ENCODE data around the gene FAIM2.
A peak's percentile ranks its signal among the peaks of the same experiment; 100 is the strongest.
"Not testable (repeated sequence)": the region's sequence is repeated elsewhere in the genome, so short reads cannot be mapped to it uniquely, and the experiment has no call there.

Gene FAIM2

DNA sequence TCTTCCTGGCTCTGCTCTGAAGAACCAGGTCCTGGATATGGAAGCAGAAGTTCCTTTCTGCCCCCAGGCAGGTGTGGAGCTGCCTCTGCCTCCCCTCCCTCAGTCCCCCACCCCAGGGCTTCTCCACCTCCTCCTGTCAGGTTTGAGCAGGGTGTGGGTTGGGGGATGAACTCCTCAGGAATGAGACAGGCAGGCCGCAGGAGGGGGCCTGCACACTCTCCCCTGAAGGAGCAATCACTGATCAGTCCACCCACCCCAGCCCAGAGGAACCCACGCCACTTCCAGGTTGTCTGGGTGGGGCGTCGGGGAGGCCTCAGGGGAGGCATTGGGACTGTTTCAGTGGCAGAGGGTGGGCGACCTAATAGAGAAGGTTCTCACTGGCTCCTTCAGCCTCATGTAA is 26.6 kb downstream of the FAIM2 start:
- no peak for DNase-seq

DNA sequence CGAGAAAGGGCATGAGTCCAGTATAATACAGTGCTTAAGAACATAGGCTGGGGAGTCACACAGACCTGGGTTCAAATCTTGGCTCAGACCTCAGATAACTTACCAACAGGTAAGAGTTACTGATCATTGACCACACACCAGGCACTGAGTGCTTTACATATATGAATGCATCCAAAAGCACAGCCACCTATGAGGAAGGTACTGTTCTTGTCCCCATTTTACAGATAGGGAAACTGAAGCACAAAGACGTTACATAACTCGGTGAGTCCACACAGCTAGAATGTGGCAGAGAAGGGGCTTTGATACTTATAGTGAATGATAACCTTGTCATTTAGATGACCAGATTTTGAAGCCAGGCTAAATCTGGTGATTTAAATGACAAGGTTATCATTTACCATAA is 27.6 kb downstream of the FAIM2 start:
- no peak for DNase-seq

DNA sequence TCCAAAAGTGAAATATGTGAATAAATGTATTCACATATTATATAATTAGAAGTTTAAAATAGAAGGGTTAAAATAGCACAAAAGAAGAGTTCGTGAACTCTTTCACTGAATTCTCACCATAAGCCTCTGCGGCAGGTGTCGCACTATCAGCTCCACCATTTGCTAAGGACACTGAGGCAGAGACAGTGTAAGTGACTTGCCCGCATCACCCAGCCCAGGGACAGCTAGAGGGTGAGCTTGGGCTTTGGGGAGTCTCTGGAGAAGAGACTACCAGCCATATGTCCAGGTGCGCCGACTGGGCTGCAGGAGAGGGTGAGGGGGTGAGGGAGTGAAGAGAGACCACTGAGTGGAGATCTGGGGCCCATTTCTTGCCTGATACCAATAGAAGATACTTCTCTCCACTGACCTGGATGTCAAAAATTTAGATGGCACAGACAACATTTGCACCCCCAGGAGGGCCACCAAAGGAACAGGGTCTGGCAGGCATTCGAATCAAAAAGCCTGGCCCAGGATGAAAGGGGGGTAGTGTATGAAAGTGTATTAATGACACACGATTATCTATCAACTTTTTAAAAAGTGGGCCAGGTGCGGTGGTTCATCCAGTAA is 28.5 kb downstream of the FAIM2 start:
- no peak for DNase-seq

DNA sequence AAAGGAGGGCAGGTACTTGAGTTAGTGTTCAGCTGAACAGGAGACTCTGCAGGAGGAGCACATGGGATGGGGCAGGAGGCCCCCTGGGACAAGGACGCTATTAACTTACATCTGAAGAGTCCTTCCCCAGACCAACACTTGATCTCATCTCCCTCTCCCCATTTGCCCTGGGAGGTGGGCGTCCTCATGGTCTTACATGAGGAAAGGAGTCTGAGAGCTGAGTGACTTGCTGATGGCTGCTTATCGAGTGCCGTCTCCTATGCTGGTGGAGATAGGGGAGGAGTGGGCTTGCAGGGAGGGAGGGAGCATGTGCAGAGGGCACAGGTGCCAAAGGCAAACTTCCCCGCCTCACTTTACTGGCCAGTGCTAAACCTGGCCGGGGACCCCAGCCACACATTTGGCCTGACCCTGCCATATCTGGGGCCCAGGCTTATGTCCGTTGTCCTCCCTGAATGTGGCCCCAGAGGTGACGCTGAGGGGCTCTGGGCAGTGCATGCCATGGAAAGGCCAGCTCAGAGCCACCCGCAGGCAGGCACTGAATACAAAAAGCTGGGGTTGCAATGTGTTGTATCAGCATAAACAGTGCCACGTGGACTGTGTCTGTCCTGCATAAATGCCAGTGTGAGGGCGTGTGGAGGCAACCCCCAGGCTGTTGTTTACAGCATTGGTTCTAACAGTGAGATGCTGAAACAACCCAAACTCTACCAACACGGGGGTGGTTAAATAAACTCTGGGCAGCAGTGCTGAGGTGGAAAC is 29.4 kb downstream of the FAIM2 start:
- DNase-seq: no peak

DNA sequence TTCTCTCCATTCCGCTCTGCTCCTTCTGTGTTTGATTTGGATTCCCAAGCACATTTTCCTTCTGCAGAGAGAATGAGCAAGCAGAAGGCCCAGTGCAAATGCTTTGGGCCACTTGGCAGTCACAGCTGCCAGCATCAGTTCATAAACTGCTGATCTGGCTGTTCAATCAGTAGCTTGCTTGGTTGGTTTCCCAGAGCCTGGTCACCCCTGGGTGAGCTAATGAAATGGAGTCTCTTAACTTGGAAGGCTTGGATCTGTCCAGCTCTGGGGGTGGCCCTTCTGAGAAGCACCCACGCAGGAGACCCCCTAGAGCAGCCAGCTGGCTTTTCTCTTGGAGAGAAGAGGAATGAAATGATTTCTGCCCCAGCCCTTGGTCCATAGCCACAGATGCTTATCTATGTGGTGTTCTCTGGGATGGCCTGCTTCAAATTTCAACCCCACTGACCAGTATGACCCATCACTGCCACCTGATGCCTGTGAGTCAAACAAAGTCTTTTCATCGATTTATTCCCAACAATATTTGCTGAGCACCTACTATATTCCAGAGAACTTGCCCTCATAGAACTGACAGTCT is 30.3 kb downstream of the FAIM2 start:
- DNase-seq: no peak

DNA sequence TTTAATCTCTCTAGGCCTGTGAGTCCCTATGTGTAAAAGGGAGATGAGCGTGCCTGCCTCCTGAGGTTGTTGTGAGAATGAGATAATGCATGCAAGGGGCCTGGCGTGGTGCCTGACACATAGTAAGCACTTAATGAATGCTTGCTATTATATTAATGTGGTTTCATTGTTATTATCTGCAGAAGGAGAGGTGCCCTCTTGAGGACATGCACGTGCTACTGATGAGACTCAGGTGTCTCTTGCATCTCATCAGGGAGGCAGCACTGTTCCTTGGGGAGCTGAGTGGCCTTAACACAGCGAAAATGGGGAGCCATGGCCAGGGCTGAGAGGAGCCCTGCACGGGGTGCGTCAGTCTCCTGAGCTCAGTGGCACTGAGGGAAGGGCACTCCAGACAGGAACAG is 30.9 kb downstream of the FAIM2 start:
- peak; percentile 19 for DNase-seq

DNA sequence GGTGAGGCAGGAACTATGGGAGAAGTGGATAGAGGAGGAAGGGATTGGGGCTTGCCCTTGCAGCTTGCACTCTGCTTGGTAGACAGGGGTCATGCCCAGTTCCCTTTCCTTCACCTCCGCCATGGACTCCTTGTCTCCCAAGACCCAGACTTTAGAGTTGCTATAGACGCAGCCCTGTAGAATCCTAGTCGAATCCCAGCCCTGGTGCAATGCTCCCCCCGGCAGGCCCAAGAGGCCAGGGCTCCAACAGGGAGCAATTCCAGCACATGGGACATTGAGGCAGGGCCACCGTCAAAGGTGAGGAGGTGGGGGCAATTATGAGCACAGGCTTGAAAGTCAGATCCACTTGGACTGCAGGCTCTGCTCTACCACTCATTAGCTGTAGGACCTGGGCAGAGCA is 31.3 kb downstream of the FAIM2 start:
- DNase-seq: no peak

DNA sequence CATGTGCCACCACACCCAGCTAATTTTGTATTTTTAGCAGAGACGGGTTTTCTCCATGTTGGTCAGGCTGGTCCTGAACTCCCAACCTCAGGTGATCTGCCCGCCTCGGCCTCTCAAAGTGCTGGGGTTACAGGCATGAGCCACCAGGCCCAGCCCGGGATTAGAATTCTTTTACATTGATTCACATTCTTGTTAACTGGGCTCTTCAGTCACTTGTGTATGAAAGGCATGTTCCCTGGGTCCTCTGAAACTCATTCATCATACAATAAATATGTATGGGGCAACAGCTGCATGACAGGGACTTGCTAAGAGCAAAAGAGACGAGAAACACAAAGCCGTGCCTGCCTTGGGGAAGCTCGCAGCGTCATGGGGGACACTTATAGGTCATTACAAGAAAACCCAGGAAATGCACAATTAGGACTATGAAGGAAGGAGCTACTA is 31.9 kb downstream of the FAIM2 start:
- not testable (repeated sequence) for DNase-seq

DNA sequence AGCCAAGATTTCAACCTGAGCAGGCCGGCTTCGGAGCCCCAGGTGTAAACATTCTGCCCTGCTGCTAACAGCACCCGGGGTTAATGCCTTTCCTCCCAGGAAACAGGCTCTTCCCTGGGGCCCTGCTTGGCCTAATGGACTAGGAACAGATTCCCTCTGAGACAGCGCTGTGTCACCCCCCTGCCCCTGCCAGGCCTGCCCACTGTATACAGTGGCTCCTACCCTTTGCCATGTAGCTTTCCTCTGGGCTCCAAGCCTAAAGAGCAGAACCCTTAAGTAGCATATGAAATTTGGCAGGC is 32.5 kb downstream of the FAIM2 start:
- DNase-seq: no peak

DNA sequence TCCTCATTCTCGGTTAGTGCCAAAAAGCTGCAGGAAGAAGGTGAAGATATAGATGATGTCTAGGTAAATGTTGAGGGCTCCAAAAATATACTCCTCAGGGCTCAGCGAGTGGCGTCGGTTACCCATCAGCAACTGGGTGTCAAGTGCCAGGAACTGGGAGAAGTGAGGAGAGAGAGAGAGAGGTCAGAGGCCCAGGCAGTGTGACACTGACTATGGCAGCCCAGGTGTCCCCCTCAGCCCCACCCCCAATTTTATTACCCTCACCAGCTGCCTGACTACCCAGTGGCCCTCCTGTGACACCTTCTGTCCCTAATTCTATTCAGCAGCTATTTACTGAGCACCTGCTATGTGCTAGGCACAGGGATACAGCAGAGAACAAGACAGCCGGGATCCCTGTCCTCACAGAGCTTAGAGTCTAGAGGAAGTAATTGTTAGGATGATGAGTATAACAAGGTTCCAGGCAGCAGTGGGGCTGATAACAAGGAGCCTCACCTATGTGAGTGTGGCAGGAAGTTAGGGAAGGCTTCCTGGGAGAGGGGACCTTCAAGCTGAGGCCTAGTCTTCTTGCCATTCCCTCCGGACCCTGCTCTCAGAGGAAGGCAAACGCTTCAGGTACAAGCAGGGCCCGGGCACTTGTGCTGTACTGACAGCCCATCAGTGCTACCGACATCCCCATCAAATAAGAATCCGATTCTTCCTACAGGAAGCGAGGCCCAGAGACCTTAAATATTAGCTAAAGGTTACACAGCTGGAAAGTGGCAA is 33.0 kb downstream of the FAIM2 start:
- DNase-seq: no peak

DNA sequence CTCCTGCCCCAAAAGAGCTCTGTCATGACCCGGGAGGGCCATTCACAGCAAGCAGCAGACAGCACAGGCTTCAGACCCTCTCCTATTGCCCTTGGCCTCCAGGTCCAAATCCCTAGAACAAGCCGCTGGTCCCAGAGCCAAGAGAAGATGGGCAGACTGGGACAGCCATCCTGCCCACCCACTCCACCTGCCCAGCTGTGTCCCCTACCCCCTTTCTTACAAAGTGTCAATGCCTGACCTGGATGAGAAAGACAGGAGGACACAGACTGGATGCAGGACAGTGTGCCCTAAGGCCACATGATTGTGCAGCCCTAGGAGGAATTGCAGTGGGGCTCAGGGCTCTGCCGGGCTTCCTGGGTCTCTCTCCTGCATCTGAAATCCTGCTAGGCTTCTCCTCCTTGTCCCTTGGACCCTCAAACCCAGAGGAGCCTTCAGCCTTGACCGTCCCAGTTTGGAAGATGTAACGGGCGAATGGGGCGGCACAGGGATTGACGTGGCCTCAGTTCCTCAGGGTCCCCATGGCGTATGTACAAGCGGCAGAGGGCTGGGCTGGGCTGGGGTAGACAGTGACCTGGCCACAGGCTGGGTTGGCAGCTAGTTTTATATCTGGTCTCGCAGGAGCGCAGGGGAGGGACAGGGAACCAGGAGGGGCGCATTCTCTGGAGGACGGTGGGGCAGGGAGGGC is 33.7 kb downstream of the FAIM2 start:
- DNase-seq: no peak

DNA sequence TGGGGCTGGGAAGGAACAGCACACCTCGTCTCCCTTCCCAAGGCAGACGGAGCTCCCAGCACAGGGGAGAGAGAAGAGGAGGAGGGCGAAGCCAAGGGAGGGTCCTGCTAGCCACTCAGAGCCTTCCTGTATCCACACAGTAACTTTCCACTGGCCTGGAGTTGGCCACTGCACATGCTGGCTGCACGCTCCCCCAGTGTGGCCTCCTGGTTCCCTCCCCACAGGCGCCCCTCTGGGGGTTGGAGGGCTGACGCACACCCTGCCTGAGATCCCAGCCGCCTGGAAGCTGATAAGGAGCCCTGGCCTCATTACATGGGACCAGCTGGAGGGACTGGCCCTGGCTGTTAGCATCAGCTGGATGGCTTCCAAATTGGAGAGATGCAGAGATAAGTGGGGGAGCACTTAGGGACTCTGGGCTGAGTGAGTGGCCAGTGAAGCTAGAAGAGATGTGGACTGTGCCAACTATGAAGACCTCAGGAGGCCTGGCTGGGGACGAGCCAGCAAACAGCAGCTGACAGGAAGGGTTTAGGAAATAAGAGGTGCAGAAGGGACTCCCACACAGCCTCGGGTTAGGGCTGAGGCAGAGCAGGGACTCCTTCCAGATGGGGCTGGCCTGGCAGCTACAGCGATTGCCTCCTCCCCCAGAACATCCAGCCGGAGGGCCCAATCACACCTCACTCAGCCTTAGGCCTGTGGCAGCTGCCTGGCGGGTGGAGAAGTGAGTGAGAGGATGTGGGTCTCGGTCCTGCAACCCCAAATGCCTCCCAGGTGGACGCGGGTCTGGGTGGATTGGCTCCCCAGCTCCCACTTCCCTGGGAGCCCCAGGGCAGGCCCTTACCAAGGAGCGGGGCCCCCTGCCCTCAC is 34.5 kb downstream of the FAIM2 start:
- DNase-seq: peak; percentile 94

DNA sequence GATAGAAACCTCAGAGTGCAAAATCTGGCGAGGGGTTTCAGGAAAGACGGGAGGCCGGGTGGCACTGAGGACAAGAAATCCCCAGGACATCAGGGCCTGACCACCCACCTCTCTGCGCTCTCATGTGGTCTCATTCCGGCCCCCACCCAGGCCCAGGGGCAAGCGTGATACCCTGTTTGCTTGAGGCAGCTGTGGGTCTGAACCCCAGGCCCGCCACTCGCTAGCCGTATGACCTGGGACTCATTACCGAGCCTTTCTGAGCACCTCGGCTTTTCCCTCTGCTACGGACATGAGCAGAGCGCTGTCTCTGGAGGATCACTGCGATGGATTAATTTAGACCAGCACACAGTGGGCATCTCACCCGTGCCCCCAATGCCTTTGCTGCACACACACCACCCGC is 35.3 kb downstream of the FAIM2 start:
- DNase-seq: no peak

DNA sequence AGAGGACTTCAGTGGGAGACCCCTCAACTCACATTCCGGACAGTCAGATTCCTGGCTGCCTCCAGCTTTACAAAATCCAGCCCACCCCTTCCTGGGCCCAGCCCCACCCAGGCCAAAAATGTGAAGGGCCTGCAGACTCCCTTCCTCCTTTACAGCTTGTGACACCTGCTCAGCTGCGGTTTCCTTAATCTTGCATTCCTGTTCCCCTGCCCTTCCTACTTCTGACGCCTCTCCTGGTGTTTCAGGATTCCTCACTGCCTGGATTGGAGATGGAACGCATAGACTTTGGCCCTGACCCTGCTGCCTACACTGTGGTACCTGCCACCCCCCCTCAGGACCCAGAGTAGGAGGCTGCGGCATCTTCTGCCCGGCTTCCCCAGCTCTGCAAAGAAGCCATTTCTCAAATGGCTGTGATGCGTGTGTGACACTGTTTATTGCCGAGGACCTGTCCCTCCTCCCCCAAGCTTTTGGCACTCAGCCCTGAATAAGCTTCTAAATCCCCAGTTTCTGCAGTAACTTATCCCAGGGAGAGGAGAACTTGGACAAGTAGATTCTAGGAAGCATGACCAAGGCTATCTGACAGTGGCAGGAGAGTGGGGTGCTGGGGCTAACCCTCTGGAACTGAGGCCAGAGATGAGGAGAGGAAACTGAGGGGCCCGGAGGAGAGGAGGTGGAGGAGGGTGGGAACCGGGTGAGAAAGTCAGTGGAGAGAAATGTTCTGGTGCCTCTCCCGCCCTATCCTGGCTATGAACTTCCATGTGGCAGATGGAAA is 35.9 kb downstream of the FAIM2 start:
- no peak for DNase-seq

DNA sequence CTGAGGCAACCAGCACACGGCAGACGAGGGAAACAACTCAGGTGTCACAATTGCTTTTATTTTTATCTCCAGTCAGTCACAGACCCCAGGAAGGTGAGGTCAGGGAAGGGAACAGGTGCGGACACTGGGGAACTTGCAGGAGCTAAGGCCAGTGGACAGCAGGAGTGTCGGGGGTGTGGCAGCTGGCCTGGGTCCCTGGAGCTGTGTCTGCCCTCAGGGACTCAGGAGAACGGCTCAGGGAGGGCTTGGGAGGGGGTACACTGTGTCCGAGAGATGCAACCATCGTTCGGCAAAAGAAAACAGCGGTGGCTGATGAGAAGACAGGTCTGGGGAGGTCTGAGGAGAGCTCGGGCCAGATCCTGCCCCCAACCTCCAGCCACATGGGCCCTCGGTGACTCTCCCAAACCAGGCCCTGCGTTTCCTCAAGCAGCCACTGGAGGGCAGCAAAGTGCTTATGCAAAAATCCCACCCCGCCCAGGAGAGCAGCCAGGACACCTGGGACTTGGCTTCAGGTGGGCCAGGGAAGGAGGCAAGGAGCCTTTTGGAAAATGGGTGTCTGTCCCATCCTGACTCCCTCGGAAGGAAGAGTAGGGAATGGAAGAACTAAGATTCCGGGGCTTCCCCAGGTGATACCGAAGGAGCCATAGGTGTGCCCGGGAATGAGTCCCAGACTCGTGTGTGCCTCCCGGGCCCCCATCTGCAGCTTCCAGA is 36.7 kb downstream of the FAIM2 start:
- DNase-seq: peak; percentile 50

DNA sequence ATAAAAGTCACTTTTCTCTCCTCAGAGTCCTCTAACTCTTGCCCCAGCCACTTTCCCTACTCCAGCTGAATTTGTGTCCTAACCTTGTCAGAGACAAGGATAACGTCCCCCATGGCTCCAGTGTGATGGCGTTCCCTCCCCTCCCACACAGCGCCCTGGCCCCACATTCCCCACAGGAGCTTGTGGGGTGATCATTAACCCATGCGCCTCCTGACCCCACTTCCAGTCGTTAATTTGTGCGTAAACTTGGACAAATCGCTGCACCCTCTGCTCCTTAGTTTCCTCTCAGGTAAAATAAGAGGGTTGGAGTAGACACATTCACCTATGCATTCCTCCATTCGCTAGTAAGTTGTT is 37.9 kb downstream of the FAIM2 start:
- no peak for DNase-seq

DNA sequence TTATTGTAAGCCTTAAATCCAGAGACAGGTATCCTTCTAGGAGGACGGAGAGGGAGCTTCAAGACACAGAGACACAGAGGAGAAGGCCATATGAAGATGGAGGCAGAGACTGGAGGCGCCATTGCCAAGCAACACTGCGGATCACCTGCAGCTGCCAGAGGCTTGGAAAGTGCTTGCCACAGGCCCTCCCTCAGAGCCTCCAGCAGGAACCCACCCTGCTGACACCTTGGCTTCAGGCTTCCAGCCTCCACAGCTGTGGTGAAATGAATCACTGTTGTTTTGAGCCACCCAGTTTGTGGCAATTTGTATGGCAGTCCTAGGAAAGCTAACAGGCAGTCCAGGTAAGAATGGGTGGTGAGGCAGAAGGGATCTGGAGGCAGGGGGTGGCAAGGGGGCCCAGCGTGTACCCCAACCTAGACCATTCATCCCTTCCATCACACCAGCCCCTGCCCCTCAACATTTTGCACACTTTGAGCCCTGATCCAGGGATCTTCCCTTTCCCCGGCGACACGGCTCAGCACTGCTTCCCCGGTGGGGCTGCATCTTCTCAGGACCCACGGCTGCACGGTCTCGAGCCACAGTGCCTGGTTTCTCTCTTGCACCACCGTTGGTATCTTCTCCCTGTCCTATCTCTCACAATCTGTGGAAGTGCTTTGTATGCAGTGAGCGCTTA is 38.5 kb downstream of the FAIM2 start:
- DNase-seq: no peak

DNA sequence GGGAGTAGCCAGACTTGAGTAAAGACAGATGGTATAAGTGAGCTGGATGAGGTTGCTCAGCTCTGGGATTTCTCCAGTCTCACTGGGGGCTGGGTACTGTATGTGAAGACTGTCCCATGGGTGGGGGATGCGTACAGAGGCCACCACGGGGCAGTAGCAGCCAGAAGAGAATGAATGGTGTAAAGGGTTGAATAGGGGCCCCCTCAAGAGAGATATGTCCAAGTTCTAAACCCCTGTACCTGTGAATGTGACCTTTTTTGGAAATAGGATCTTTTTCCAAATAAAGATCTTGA is 39.0 kb downstream of the FAIM2 start:
- DNase-seq: no peak

DNA sequence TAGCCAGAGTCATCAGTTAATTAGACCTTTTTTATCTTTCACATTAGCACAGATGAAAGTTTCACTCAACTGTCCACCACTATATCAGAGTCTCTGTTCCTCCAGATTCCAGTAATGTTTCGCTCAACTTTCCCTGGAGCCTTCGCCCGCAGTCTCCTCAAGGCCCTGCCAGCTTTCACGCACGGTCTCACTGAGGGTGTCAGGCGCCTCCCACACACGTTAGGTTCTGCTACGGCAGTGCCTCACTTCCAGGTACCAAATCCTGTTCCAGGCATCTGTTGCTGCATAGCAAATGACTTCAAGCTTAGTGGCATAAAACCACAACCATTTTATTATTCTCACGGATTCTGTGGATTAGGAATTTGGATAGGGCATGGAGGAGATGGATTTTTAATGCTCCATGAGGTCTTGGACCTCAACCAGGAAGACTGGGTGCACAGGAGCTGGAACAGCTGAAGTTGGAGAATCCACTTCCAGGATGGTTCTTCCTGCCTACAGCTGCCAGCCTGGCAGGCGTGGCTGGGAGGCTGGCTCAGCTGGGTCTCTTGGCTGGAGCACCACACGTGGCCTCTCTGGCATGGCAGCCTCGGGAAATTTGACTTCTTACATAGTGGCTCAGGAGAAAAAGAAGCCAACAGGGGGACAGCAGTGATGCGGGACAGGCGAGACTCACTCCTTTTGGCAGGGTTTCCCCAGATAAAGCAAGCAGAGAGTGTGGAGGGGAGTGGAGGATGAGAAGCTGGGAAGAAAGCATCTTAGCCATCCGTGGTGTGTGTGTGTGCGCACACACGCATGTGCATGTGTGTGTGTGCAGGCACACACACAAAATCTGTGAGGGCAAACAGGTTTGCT is 39.5 kb downstream of the FAIM2 start:
- no peak for DNase-seq

DNA sequence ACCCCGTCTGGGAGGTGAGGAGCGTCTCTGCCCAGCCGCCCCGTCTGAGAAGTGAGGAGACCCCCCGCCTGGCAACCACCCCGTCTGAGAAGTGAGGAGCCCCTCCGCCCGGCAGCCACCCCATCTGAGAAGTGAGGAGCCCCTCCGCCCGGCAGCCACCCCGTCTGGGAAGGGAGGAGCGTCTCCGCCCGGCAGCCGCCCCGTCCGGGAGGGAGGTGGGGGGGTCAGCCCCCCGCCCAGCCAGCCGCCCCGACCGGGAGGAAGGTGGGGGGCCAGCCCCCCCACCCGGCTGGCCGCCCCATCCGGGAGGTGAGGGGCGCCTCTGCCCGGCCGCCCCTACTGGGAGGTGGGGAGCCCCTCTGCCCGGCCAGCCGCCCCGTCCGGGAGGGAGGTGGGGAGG is 42.8 kb downstream of the FAIM2 start:
- not testable (repeated sequence) for DNase-seq
